ENCODE data around the gene GSTCD.

The GSTCD gene

DNA sequence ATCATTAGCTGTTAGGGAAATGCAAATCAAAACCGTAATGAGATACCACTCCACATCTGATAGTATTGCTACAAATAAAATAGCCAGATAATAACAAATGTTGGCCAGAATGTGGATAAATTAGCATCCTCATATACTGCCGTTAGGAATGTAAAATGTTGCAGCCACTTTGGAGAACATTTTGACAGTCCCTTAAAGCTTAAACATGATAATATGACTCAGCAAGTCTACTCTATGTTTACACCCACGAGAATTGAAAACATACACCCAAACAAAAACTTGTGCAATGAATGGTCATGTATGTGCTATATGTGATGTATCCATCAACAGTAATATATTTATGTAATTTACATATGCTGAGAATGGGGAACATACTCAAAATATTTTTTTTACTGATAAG, 78.2 kb downstream of the GSTCD start:
- H3K27me3 ChIP-seq, result no peaks in the 10 kb centered on the region
- H3K4me2 ChIP-seq, result no peak overlapping the region
- no peaks in the 10 kb centered on the region for H3K9me3 ChIP-seq
- H4K20me1 ChIP-seq, result no peaks in the 10 kb centered on the region
- no peak overlapping the region for H3K9ac ChIP-seq
- H3K4me1 ChIP-seq, result no peaks in the 10 kb centered on the region
- H3K36me3 ChIP-seq, result no peaks in the 10 kb centered on the region
- no peak for TF ChIP-seq Cebpa-rat (IDR thresholded peaks at IDR 0.05)
- no peak overlapping the region for H3K4me3 ChIP-seq
- no peak overlapping the region for H3K27ac ChIP-seq

DNA sequence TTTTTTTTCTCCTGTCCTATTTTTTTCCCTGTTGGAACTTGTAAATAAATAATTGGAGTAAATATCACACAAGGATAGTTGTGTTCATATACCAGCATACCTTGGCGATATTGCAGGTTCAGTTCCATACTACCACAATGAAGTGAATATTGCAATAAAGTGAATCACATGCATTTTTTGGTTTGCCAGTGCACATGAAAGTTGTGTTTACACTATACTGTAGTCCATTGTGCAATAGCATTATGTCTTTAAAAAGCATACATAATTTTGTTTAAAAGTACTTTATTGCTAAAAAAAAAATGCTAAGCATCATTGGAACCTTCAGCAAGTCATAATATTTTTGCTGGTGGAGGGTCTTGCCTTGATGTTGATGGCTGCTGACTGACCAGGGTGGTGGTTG, 88.6 kb downstream of the GSTCD start:
- Histone ChIP-seq H4K20me1 (no peaks in the 10 kb centered on the region), H3K27ac (no peak overlapping the region), H3K4me2 (no peak overlapping the region), H3K4me1 (no peaks in the 10 kb centered on the region), H3K36me3 (no peaks in the 10 kb centered on the region), H3K9me3 (no peaks in the 10 kb centered on the region), H3K27me3 (no peaks in the 10 kb centered on the region), H3K9ac (no peak overlapping the region), H3K4me3 (no peak overlapping the region)
- TF ChIP-seq Cebpa-rat (IDR thresholded peaks at IDR 0.05), result no peak

DNA sequence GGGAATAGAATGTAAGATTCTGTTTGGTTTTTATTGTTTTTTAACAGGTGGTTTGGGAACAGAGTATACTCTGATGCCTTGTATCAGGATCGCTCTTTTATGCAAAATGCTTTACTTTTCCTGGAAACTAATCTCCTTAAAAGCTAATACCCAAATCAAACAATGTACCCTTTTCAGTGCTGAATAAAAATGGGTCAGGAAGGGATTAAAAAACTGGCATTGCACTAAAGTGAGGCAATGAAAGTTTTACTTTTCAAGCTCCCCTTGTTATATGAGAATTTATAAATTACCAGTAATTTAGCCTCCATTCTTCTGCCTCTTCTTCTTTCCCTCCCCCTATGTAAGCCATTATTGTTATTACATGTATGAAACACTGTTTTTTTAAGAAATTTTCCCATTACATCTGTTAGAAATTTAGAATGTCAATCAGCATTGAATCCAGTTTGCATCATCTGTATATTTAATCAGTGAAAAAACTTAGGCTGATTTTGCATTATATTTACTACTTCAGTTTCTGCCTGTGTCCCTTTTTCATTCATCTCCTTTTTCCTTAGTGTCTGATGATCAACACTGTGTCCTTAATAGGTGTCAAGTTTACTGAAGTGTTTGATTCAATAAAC, 97.0 kb downstream of the GSTCD start:
- H3K36me3 ChIP-seq, result no peaks in the 10 kb centered on the region
- H3K9me3 ChIP-seq, result no peaks in the 10 kb centered on the region
- no peaks in the 10 kb centered on the region for H4K20me1 ChIP-seq
- H3K9ac ChIP-seq, result no peak overlapping the region
- no peak overlapping the region for H3K4me3 ChIP-seq
- H3K4me1 ChIP-seq, result no peaks in the 10 kb centered on the region
- no peaks in the 10 kb centered on the region for H3K27me3 ChIP-seq
- no peak overlapping the region for H3K27ac ChIP-seq
- TF ChIP-seq Cebpa-rat (IDR thresholded peaks at IDR 0.05), result no peak
- H3K4me2 ChIP-seq, result no peak overlapping the region

DNA sequence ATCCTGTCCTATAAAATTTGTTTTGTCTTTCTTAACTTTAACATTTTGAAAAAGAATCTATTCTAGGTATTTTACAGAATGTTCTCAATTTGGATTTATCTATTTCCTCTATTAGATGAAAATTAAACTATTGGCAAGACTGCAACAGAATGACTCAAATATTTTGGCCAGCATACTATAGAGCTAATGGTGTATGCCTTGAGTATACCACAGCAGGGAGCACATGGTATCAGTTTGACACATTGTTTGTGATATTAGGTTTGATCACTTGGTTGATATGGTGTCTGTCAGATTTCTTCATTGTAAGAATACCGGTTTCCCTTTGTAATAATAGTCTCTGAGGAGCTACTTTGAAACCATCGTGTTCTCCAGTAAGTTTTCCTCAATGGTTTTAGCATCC, 98.9 kb downstream of the GSTCD start:
- no peaks in the 10 kb centered on the region for H3K27me3 ChIP-seq
- H3K9ac ChIP-seq, result no peak overlapping the region
- H3K4me2 ChIP-seq, result no peak overlapping the region
- no peaks in the 10 kb centered on the region for H3K9me3 ChIP-seq
- H3K27ac ChIP-seq, result no peak overlapping the region
- no peaks in the 10 kb centered on the region for H3K4me1 ChIP-seq
- H3K36me3 ChIP-seq, result no peaks in the 10 kb centered on the region
- TF ChIP-seq Cebpa-rat (IDR thresholded peaks at IDR 0.05), result no peak
- no peaks in the 10 kb centered on the region for H4K20me1 ChIP-seq
- no peak overlapping the region for H3K4me3 ChIP-seq

DNA sequence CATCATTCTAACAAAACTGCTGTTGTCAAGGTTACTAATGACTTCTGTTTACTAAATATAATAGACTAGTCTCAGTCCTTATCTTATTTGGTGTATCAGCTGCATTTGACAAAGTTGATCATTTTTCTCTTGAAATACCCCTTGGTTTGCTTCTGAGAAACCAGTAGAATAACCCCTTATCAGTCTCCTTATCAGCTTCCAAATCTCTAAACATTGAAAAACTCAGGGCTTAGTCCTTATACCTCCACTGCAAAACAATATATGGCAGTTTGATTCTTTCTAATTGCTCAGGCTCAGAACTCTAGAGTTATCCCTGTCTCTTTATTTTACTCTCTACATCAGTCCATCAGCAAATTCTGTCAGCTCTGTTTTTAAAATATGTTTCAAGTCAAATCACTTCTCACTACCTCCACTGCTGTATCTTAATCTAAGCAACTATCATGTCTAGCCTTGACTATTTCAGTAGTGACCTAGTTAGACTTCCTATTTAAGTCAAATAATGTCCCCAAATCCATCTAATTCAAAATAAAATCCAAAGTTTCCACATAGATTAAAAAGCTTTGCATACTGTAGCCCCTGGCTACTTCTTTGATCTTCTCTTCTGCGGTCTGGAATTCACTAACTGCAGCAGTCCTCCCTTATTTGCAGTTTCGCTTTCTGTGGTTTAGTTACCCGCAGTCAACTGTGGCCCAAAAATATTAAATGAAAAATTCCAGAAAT, 99.6 kb downstream of the GSTCD start:
- no peaks in the 10 kb centered on the region for H3K27me3 ChIP-seq
- TF ChIP-seq Cebpa-rat (IDR thresholded peaks at IDR 0.05), result no peak
- H3K4me1 ChIP-seq, result no peaks in the 10 kb centered on the region
- H3K9me3 ChIP-seq, result no peaks in the 10 kb centered on the region
- H3K9ac ChIP-seq, result no peak overlapping the region
- no peaks in the 10 kb centered on the region for H3K36me3 ChIP-seq
- H3K4me2 ChIP-seq, result no peak overlapping the region
- H4K20me1 ChIP-seq, result no peaks in the 10 kb centered on the region
- H3K4me3 ChIP-seq, result no peak overlapping the region
- H3K27ac ChIP-seq, result no peak overlapping the region

DNA sequence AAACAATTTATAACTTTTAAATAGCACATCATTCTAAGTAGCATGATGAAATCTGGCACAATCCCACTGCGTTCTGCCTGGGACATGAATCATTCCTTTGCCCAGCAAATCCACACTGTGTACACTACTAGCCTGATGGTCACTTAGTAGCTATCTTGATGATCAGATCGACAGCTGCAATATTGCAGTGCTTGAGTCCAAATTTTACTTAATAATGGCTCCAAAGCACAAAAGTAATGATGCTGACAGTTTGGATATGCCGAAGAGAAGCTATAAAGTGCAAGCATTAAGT, 100.1 kb downstream of the GSTCD start:
- H3K4me2 ChIP-seq, result no peak overlapping the region
- H3K4me3 ChIP-seq, result no peak overlapping the region
- no peak for TF ChIP-seq Cebpa-rat (IDR thresholded peaks at IDR 0.05)

DNA sequence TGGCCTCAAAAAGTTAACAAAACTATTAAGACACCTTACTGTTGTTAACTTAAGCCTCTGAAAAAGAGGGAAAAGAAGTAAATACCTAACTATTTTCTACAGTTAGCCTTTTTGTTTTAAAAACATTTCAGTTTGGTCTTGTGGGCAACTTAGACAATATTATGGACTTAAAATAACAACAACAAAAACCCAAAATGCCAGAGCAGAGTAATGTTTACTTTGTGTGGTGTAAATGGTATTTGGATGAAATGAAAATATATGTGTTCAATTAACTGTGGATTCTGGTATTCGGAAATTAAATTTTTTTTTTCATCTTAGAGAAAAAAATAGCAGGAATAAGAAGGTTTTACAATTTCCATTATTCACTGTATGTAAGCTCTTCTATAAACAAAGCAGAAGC, 107.1 kb downstream of the GSTCD start:
- Histone ChIP-seq H3K4me1 (no peaks in the 10 kb centered on the region), H3K4me2 (no peak overlapping the region), H3K9ac (no peak overlapping the region), H4K20me1 (no peaks in the 10 kb centered on the region), H3K4me3 (no peak overlapping the region), H3K27ac (no peak overlapping the region), H3K9me3 (no peaks in the 10 kb centered on the region), H3K27me3 (no peaks in the 10 kb centered on the region), H3K36me3 (no peaks in the 10 kb centered on the region)
- TF ChIP-seq Cebpa-rat (IDR thresholded peaks at IDR 0.05), result no peak

More for the DNA sequence above, 100.1 kb downstream of the GSTCD start:
- H3K9ac ChIP-seq, result no peak overlapping the region
- H3K9me3 ChIP-seq, result no peaks in the 10 kb centered on the region
- no peaks in the 10 kb centered on the region for H3K36me3 ChIP-seq
- no peaks in the 10 kb centered on the region for H4K20me1 ChIP-seq
- H3K4me1 ChIP-seq, result no peaks in the 10 kb centered on the region
- H3K27me3 ChIP-seq, result no peaks in the 10 kb centered on the region
- no peak overlapping the region for H3K27ac ChIP-seq

DNA sequence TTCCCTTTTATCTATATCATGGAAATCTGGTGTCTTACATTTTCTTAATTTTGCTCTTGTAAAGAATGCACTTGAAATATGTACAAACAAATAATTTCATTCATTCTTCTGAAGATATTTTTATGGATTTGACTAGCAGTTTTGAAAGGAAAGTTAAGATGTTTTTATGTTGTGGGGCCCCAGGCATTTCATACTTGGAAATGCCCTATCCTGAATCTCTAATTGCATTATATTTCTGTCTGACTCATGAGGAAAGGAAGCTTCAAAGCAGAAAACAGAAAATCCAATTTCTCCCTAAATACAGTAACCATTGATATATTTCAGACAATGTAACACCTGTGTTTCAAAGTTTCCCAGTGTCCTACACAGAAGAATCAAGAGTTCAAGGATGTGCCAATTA, 113.5 kb downstream of the GSTCD start:
- Histone ChIP-seq H3K9ac (no peak overlapping the region), H3K27ac (no peak overlapping the region)
- TF ChIP-seq Cebpa-rat (IDR thresholded peaks at IDR 0.05), result no peak

DNA sequence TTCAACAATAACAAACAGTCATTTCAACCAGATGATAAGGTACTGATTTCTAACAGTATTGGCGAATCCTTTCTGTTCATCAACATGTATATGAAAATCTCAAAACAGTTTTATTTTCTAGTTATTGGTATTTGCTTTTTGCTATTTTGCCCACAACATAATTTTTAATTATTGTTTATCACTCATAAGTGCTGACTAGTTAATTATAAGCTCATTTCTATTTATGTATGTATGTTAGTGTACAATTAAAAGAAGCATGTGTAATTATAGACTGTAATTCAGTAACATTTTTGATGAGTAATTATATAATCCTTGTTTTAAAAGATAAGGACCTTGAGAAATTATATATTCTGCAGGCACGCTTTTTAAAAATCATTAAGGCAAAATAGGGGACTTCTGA, 119.5 kb downstream of the GSTCD start:
- no peak overlapping the region for H3K27ac ChIP-seq
- H4K20me1 ChIP-seq, result no peaks in the 10 kb centered on the region
- TF ChIP-seq Cebpa-rat (IDR thresholded peaks at IDR 0.05), result no peak
- no peak overlapping the region for H3K4me3 ChIP-seq
- H3K9ac ChIP-seq, result no peak overlapping the region
- H3K4me2 ChIP-seq, result no peak overlapping the region
- H3K9me3 ChIP-seq, result no peaks in the 10 kb centered on the region
- no peaks in the 10 kb centered on the region for H3K4me1 ChIP-seq
- H3K36me3 ChIP-seq, result no peaks in the 10 kb centered on the region; the same call in 1 of the 2 replicates
- H3K27me3 ChIP-seq, result no peaks in the 10 kb centered on the region

More for the DNA sequence above, 113.5 kb downstream of the GSTCD start:
- Histone ChIP-seq H3K4me3 (no peak overlapping the region), H3K4me1 (no peaks in the 10 kb centered on the region), H3K4me2 (no peak overlapping the region), H3K27me3 (no peaks in the 10 kb centered on the region), H3K36me3 (no peaks in the 10 kb centered on the region; the same call in 1 of the 2 replicates), H3K9me3 (no peaks in the 10 kb centered on the region), H4K20me1 (no peaks in the 10 kb centered on the region)

DNA sequence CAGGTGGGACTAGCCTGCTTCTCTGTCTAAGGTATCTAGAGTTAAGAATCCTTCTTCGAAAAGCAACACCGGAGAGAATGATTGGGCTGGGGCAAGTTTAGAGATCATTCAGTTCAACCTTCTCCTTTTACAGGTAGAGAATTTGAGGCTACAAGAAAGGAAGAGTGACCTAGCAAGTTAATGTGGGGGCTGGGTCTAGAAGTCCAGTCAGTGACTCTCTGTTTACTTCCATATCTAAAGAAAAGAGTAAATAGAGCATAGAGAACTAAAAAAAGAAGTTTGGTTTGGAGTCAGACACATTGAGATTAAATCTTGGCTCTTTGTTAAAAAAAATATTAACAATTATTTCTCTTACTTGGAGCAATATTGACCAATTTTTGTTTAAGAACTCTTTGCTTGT, 122.6 kb downstream of the GSTCD start:
- Histone ChIP-seq H3K9me3 (peaks cover 11% of the 10 kb centered on the region; the same call in 1 of the 2 replicates), H3K4me3 (no peak overlapping the region), H3K4me1 (no peaks in the 10 kb centered on the region), H3K4me2 (no peak overlapping the region), H4K20me1 (no peaks in the 10 kb centered on the region), H3K27me3 (no peaks in the 10 kb centered on the region), H3K27ac (no peak overlapping the region), H3K9ac (no peak overlapping the region), H3K36me3 (peaks cover 12% of the 10 kb centered on the region)
- no peak for TF ChIP-seq Cebpa-rat (IDR thresholded peaks at IDR 0.05)

All from BLaER1 (cell line).